GM18508 (cell line): ENCODE data around the gene TMEM51.

Source experiments
- ATAC-seq: cut with Tn5 transposase; IDR thresholded peaks from one replicate; pipeline ENCODE4 v1.9.1; 2021; ENCODE audit warnings: moderate number of reproducible peaks; ENCODE audit not compliant: insufficient read depth, unreplicated experiment

TMEM51 gene

GRCh38 chr1:15191267-15191666, 37.7 kb downstream of the TMEM51 start:
- ATAC-seq, result no peak

DNA sequence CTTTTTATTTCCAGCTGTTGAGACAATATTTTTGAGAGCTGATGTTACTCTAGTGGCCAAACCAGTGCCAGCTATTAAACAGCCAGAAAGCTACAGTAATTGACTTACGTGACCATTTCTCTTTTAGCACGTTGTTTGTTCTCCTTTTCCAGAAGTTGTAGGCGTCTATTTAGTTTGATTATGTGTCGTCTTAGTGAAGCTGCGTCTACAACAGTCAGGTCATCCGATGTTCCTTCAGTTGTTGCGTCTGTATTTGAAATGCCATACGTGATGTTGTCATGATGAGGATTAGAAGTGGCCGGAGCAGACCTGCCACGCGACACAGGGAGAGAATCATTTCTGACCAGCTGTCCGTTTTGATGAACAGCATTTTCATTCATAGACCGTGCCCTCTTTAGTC, 38.2 kb downstream of the TMEM51 start:
- no peak for ATAC-seq

GRCh38 chr1:15192916-15193550, 39.5 kb downstream of the TMEM51 start:
- ATAC-seq, result no peak

DNA sequence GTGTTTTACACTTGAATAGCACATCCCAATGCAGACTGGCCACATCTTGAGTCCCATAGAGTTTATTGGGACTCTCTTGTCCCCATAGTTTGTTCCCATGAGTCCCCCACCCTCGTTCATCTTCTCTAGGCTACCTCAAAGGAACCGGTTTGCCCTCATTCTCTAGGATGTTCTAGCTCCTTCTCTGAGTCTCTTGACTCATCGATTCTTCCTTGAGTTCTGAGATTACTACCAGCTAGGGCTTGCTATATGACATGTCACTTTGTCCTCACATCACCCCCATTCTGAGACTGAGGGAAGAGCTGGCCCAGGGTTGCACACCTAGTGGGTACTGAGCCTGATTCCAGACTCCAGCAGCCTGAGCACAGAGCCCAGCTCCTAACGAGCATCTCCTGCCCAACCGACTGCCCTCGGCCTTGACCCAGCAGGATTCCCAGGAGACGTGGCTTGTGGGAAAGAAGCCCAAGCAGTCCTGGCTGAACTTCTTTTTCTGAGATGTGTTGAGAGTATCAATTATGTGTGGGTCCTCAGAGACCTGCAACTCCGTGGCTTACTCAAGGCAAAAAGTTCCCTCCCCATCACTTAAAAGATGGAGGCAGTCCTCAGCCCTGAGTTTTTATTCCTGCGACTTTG, 42.0 kb downstream of the TMEM51 start:
- no peak for ATAC-seq

- no peak for ATAC-seq
These were observed 42.5 kb downstream of the TMEM51 start for GRCh38 chr1:15196069-15196468.

GRCh38 chr1:15196807-15197530, 43.4 kb downstream of the TMEM51 start:
- ATAC-seq, result no peak

DNA sequence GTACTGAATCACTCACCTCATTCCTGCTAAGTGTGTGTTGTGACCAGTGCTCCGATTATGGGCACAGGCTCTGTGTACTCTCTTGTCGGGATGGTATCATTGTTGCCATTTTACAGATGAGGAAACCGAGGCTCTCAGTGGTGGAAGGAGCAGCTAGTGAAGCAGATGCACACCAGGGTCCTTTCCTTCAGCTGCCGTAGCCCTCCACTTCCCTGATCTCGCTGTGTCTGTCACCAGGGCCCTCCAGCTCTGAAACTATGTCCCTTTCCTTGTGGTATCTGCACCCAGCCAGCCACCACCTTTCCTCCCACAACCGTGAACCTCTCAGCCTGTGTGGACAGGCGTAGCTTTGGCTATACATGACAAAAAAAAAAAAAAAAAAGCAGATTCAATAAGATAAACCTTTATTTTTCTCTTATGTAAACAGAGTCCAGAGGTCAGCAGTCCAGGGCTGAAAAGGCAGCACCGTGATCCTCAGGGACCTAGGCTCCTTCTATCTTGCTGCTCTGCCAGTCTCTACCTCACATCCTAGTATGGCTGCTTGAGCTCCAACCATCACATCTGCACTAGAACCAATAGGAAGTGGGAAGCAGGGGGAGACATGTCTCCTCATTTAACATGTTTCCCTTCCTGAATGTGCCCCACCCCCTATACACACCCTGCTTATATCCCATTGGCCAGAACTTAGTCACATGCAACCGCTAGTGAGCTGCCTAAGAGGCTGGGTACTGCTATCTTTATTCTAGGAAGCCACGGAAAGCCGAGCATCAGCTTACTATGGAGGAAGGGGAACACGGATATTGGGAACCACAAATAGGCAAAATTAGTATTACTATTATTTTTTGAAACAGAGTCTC, 44.3 kb downstream of the TMEM51 start:
- no peak for ATAC-seq

- ATAC-seq, result no peak
These were observed 45.1 kb downstream of the TMEM51 start for GRCh38 chr1:15198684-15199083.

GRCh38 chr1:15201221-15201620, 47.7 kb downstream of the TMEM51 start:
- no peak for ATAC-seq

DNA sequence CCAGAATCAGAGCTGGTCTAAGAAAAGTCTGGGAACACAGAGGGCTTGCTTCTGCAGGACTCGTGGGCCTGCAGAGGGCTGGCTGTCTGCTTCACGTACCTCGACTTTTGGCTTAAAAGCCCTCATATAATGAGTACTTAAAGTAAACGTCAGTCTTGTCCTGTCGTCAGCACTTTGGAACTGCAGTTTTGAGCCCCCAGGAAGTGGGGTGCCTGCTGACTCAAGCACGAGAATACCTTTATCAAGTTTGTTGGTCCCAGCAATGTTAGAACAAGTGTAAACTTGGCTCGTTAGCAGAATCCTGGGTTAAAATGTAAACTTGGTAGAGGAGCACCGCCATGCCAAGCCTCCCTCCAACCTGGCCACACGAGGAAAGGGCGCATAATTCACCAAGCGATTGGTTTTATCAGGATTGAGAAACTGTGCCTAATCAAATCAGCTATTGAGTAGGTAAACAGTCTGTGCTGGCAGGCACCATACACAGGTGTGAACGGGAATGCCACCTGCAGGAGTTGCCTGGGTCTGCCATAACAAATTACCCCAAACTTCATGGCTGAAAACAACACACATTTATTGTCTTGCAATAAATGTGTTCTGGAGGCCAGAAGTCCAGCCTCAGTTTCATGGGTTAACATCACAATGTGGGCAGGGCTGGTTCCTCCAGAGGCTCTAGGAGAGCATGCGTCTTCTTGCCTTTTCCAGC, 48.5 kb downstream of the TMEM51 start:
- no peak for ATAC-seq

DNA sequence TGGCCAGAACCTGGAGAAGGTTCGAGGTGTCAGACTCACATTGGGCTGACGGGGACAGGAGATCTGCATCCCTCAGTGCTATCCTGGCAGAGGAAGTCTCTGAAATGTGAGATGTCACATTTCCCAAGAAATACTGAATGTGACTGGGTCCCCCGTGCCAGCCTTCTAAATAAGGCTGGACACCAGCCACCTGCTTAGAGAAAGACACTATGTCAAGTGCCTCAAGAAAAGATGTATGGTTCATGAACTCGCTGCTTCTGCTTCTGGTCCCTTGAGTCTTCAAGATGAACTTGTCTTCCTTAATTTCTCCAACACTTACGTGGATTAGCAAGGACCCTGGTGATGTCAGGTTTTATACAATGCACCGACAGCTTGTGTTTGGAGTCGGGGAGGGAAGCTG, 51.4 kb downstream of the TMEM51 start:
- ATAC-seq, result no peak

GRCh38 chr1:15205586-15206346, 52.2 kb downstream of the TMEM51 start:
- no peak for ATAC-seq

DNA sequence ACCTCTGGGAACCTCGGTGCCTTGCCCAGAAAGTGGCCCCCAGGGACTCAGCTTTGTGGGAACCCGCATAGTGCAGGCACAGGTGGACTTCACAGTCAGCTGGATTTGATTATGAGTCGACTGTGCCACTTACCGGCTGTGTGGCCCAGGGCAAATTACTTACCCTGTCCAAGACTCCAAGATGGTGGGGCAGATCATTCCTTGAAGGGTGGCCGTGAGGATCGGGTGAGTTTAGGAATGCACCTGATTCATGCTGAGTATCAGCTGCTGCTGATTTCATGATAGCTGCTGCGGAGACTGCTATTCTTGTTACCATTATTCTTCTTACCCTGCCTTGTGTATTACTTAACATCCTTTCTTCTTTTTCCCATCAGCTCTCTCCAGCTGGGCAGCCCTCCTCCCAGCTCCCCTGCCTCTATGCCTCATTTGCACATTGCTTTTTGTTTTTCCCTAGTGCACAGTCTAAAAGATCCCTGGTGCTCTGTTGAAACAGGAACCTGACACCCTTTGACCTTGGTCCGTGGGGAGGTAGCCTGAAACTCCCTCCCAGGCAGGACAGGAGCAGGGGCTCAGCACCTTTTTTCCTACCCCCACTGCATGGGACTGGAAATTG, 53.0 kb downstream of the TMEM51 start:
- no peak for ATAC-seq

GRCh38 chr1:15207031-15207828, 53.7 kb downstream of the TMEM51 start:
- ATAC-seq, result no peak

DNA sequence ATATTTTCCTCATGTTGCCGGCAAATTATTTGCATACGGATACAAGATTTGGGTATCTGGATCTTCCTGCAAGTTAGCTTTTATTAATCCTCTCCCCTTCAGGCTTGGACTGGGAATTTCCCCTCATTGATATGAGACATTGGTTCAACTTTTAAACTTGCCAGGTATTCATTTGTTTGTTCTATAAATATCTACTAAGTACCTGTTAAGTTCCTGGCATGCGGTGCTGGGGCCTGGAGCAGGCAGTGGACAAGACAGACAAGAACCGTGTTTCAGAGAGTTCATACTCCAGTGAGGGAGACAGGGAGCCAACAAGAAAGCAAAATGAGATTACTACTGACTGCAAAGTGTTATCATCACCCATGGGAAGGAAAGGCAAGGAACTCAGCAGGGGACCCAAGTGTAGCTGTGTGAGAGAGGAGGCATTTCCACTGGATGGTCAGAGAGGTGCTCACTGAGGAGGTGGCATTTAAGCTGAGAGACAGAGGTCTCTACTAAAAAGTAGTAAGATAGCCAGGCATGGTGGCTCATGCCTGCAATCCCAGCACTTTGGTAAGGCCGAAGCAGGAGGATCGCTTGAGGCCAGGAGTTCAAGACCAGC, 54.4 kb downstream of the TMEM51 start:
- no peak for ATAC-seq

- no peak for ATAC-seq
These were observed 57.3 kb downstream of the TMEM51 start for GRCh38 chr1:15210651-15211375.

DNA sequence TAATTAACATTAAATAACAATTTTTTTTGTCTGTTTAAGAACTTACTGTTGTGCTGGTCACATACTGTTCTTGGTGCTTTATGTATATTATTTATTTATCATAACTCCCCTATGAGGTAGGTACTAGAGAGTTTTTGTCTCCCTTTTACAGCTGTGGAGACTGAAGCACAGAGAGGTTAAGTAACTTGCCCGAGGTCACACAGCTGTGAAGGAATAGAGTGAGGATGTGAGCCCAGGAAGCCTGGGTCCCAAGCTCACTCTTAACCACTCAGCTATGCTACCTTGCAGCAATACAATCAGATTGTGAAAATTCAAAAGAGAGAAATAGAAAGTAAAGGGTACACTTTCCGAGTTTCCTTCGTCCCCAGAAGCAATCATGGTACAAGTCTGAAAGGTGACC, 57.9 kb downstream of the TMEM51 start:
- no peak for ATAC-seq
